AG08396 (cell line): ENCODE measurements around the gene NAV3.

Experiments used
- DNase-seq: peaks from one replicate; pipeline ENCODE4 v3.0.0; 2012; ENCODE audit warnings: low spot score, mixed read lengths

NAV3 gene

GRCh38 chr12:77847060-77847541 is 16.4 kb downstream of the NAV3 start:
- no peak for DNase-seq

- peak; percentile 28 for DNase-seq
Observed at GRCh38 chr12:77847680-77848431, 17.2 kb downstream of the NAV3 start.

- DNase-seq = no peak
Observed at GRCh38 chr12:77850129-77850528, 19.4 kb downstream of the NAV3 start.

GRCh38 chr12:77850698-77851097 is 20.0 kb downstream of the NAV3 start:
- no peak for DNase-seq

- peak; percentile 4 for DNase-seq
Observed at GRCh38 chr12:77855548-77855947, 24.9 kb downstream of the NAV3 start.

- DNase-seq = no peak
Observed at GRCh38 chr12:77861317-77861716, 30.6 kb downstream of the NAV3 start.

GRCh38 chr12:77865178-77865577 is 34.5 kb downstream of the NAV3 start:
- DNase-seq = no peak

GRCh38 chr12:77878901-77879300 is 48.2 kb downstream of the NAV3 start:
- no peak for DNase-seq

- no peak for DNase-seq
Observed at GRCh38 chr12:77882709-77883108, 52.0 kb downstream of the NAV3 start.

GRCh38 chr12:77888611-77889010 is 57.9 kb downstream of the NAV3 start:
- DNase-seq = peak; percentile 11

- no peak for DNase-seq
Observed at GRCh38 chr12:77891518-77892147, 60.9 kb downstream of the NAV3 start.

GRCh38 chr12:77893918-77894317 is 63.2 kb downstream of the NAV3 start:
- DNase-seq = no peak

- DNase-seq = no peak
Observed at GRCh38 chr12:77894556-77894955, 63.9 kb downstream of the NAV3 start.

- no peak for DNase-seq
Observed at GRCh38 chr12:77895699-77896098, 65.0 kb downstream of the NAV3 start.

- no peak for DNase-seq
Observed at GRCh38 chr12:77907936-77908335, 77.2 kb downstream of the NAV3 start.

GRCh38 chr12:77914081-77914488 is 83.4 kb downstream of the NAV3 start:
- no peak for DNase-seq

- DNase-seq = no peak
Observed at GRCh38 chr12:77915071-77915600, 84.4 kb downstream of the NAV3 start.

- DNase-seq = no peak
Observed at GRCh38 chr12:77916276-77916675, 85.6 kb downstream of the NAV3 start.

GRCh38 chr12:77918046-77918445 is 87.4 kb downstream of the NAV3 start:
- DNase-seq = no peak

- no peak for DNase-seq
Observed at GRCh38 chr12:77919450-77919849, 88.8 kb downstream of the NAV3 start.

GRCh38 chr12:77923882-77924281 is 93.2 kb downstream of the NAV3 start:
- no peak for DNase-seq

- DNase-seq = no peak
Observed at GRCh38 chr12:77924703-77925102, 94.0 kb downstream of the NAV3 start.

- peak; percentile 63 for DNase-seq
Observed at GRCh38 chr12:77925536-77926108, 94.9 kb downstream of the NAV3 start.
